ENCODE results near the gene ZNF292.
"Not testable (repeated sequence)": the region's sequence is repeated elsewhere in the genome, so short reads cannot be mapped to it uniquely, and the experiment has no call there.

ZNF292 gene

GRCh38 chr6:87274660-87275274 is 119.4 kb downstream of the ZNF292 start:
- no peak for DNase-seq (ENCODE audit: low read depth in 2 of 2)

GRCh38 chr6:87276624-87277023 is 121.3 kb downstream of the ZNF292 start:
- DNase-seq (ENCODE audit: low read depth in 2 of 2): no peak

GRCh38 chr6:87277123-87277522 is 121.8 kb downstream of the ZNF292 start:
- no peak for DNase-seq (ENCODE audit: low read depth in 2 of 2)

- DNase-seq (ENCODE audit: low read depth in 2 of 2): no peak
Measured at GRCh38 chr6:87279196-87279595, 123.8 kb downstream of the ZNF292 start.

- no peak for DNase-seq (ENCODE audit: low read depth in 2 of 2)
Measured at GRCh38 chr6:87281426-87281825, 126.1 kb downstream of the ZNF292 start.

- DNase-seq (ENCODE audit: low read depth in 2 of 2): no peak
Measured at GRCh38 chr6:87282743-87283142, 127.4 kb downstream of the ZNF292 start.

- no peak for DNase-seq (ENCODE audit: low read depth in 2 of 2)
Measured at GRCh38 chr6:87283461-87283860, 128.1 kb downstream of the ZNF292 start.

- no peak for DNase-seq (ENCODE audit: low read depth in 2 of 2)
Measured at GRCh38 chr6:87287251-87287650, 131.9 kb downstream of the ZNF292 start.

GRCh38 chr6:87289571-87289970 is 134.2 kb downstream of the ZNF292 start:
- no peak for DNase-seq (ENCODE audit: low read depth in 2 of 2)

- no peak for DNase-seq (ENCODE audit: low read depth in 2 of 2)
Measured at GRCh38 chr6:87291883-87292282, 136.5 kb downstream of the ZNF292 start.

GRCh38 chr6:87293526-87293925 is 138.2 kb downstream of the ZNF292 start:
- no peak for DNase-seq (ENCODE audit: low read depth in 2 of 2)

- DNase-seq (ENCODE audit: low read depth in 2 of 2): no peak
Measured at GRCh38 chr6:87297119-87297518, 141.8 kb downstream of the ZNF292 start.

- DNase-seq (ENCODE audit: low read depth in 2 of 2): not testable (repeated sequence)
Measured at GRCh38 chr6:87301277-87301676, 145.9 kb downstream of the ZNF292 start.

GRCh38 chr6:87308970-87309369 is 153.6 kb downstream of the ZNF292 start:
- DNase-seq (ENCODE audit: low read depth in 2 of 2): no peak

GRCh38 chr6:87312860-87313259 is 157.5 kb downstream of the ZNF292 start:
- no peak for DNase-seq (ENCODE audit: low read depth in 2 of 2)

Data from stimulated activated CD8-positive, alpha-beta memory T cell treated with anti-CD3 and anti-CD28 coated beads, Interleukin-2, amount 100 ng/mL, for 48 hours (primary cell).